GM20000 (cell line): ENCODE data around the gene ABLIM3.

Experiments
- DNase-seq: peaks from one replicate; pipeline ENCODE4 v3.0.0; 2012; ENCODE audit warnings: low spot score
- CTCF ChIP-seq: IDR thresholded peaks from 2 replicates; pipeline ENCODE4 v1.5.1; 2012; ENCODE audit warnings: mild to moderate bottlenecking, control low read depth; ENCODE audit errors: extremely low read depth, missing control alignments

Gene ABLIM3

DNA sequence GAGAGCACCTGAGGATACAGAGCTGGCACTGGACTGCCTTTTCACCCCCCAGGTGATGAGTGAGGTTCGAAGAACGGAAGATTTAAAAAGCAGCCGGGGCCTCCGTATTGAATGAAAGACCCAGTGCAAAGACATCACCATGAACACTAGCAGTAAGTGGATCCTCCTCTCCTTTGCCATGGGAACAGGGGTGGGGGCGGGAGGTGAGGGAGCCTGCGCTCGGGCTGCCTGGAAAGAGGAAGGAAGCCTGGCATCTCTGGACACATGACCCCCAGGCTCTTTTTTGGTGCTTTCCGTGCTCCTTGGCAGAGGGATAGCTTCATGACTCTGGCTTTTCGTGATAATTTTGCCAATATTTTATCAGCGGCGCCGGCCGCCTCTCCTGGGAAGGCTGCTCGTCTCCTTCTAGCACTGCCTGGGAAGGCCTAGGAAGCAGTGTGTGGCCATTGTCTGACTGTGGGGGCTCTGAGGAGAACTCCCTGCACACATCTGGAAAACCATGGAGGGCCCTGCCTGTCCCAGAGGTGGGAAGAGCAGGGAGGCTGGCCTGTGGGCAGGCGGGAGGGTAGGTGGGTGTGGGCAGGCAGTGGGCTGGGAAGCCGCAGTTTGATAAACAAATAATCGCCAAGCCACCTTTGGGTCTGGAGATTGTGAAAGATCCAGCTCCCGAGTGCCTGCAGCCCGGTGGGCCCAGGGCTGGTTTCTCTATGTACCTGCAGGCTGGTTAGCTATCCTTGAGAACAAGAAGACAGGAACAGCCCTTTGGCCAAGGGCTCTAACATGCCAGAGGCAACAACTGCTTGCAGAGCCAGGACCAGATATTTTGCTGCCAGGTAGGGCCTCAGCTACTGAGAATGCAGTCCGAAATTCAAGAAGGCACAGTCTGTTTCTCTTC lies 911 bp downstream of the ABLIM3 start:
- TF ChIP-seq CTCF, result no peak
- no peak for DNase-seq

GRCh38 chr5:149143470-149143869 lies 2.2 kb downstream of the ABLIM3 start:
- no peak for DNase-seq

GRCh38 chr5:149144637-149145036 lies 3.3 kb downstream of the ABLIM3 start:
- no peak for DNase-seq
- TF ChIP-seq CTCF, result no peak

More at GRCh38 chr5:149143470-149143869, 2.2 kb downstream of the ABLIM3 start:
- no peak for TF ChIP-seq CTCF

- DNase-seq, result no peak
- no peak for TF ChIP-seq CTCF
Measured at GRCh38 chr5:149145138-149145537, 3.8 kb downstream of the ABLIM3 start.

DNA sequence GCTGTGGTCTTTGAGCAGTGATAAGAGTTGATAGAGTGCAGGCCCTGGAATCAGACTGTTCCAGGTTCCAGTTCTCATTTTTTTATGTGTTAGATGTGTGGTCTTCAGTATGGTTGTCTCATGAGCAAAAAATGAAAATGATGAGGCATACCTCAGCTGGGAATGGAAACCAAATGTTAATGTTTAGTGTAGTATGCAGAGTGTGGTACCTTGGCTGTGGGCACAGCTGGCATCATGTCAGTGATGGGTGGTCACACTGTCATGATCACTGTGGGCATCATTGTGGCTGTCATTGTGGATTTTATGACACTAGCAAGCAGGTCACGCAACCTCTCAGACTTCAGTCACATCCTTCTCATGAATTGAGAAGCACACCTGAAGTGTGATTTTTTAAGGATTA lies 6.4 kb downstream of the ABLIM3 start:
- TF ChIP-seq CTCF, result no peak
- DNase-seq, result no peak

DNA sequence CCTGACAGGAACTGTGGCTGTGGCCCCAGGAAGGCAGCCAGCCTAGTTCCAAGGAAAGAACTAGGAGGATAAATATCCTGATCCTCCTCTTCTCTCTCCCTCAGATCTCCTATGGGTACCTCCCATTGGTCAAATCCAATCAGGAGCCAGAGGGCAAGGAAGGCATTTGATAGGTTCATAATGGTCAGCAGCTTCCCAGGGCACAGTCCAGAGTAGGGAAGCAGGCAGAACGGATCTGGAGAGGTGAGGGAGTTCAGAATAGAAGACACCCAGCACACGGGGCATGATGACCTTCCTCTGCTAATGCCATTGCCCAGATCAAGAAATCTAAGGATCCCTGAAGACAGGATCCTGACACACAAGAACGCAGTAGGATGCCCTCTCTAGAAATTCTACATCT lies 8.6 kb downstream of the ABLIM3 start:
- no peak for DNase-seq
- no peak for TF ChIP-seq CTCF

DNA sequence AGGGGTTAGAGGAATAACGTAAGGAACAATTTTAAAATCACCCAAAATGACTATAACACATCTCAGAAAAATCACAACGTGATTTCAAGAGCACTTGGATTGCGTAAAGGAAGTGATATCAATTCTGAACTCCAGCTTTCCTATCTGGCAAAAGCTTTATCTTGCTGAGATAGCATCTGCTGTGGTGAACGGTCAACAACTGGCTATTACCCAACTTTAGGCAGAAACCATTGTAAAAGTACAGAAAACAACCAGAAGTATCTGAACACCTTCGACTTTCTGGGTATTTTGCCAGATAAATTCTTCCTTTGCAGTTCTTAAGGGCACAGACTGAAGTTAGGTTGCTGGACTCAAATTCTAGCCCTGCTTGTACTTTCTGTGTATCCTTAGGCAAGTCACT lies 9.2 kb downstream of the ABLIM3 start:
- DNase-seq, result no peak
- TF ChIP-seq CTCF, result no peak
